Camera-type eye (tissue), 1 donor: ENCODE measurements around the gene RNF212B. TPM values are rescaled to one million over a fixed set of nuclear protein-coding genes. Genes with fewer than 3 reads are reported as not detected.

Experiments used
- total RNA-seq: library from RNA; depleted of rRNA; stranded (reverse); fragments of >200 nt; gene quantifications from one replicate; pipeline ENCODE4 v1.2.3, GENCODE V29; 2014

The RNF212B gene, protein sequence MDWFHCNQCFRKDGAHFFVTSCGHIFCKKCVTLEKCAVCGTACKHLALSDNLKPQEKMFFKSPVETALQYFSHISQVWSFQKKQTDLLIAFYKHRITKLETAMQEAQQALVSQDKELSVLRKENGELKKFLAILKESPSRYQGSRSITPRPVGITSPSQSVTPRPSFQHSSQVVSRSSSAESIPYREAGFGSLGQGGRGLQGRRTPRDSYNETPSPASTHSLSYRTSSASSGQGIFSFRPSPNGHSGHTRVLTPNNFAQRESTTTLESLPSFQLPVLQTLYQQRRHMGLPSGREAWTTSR
- not detected for total RNA-seq

DNA sequence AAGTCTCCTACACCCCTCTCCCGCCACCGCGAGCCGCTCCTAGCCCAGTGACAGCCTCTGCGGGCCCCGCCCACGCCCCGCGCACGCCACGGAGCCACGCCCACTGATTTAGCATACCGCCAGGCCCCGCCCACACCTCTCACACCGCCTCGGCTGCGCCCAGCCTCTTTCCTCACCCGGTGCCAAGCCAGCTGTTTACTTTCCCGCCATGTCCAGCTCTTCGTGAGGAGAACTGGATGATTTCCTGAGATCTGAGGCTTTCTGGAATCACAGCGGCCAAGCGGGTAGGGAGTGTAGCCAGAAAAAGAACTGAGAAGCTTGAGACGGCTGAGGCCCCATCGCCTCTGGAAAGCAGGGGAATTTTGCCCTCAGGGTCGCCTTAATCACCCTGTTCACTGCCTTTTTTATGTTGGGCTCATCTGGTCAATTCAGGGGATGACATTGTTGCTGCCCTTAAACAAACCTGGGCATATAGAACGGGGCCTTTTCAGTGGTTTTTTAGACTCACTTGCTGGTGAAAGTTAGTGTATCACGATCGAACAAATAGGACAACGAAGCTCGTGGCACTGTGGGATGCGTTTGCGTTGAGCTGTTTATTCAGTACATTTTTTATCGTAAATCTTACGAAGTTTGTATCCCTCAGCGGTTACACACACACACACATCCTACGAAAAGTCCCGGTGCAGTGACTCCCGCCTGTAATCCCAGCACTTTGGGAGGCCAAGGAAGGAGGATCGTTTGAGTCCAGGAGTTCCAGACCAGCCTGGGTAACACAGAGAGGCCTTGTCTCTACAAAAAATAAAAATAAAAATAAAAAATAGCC lies at the start of gene RNF212B:
RNF212B (plus strand) TSS at position 165 of the 823 bp plus-strand sequence. CDS start 2,410 bp downstream, outside the sequence.

DNA sequence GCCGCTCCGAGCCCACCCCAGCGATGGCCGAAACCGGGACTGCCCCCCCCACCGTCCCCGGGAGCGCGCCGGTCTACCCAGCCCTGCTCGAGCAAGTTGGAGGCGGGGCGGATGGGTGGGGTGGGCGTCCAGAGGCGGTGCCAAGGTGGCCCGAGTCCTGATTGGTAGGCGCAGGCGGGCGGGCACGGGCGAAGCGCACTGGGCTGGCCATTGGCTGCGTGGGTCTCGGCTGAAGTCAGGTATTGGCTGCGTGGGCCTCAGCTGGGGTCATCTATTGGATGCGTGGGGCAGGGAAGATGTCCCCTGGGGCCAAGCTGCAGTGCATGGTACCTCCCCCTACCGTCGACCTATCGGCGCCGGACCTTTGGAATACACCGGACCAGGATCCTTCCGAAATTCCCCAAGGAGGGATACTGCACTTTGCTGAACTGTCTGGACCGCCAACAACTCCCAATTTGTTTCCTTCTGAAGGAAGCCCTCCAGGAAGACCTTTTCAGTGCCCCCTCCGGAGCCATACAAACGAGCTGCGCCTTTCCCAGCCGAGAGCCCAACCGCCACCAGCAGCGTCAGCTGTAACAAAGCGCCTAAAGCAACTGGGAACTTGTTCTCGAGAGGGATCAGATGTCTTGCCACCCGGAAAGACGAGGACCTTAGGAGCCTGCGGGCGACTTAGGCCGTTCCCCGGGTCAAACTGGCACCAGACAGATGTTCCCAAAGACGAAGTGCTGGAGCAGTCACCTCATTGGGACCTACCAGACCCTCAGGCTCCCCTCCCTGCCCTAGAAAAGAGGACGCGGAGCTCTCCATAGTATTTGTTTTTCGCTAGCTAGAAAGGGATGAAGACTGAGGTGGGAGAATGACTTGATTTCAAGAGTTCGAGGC lies 48.5 kb downstream of the RNF212B start, which contains the start of gene HOMEZ:
HOMEZ (minus strand) TSS at position 113 of the 882 bp plus-strand sequence. CDS start 180 bp downstream, outside the sequence.

DNA sequence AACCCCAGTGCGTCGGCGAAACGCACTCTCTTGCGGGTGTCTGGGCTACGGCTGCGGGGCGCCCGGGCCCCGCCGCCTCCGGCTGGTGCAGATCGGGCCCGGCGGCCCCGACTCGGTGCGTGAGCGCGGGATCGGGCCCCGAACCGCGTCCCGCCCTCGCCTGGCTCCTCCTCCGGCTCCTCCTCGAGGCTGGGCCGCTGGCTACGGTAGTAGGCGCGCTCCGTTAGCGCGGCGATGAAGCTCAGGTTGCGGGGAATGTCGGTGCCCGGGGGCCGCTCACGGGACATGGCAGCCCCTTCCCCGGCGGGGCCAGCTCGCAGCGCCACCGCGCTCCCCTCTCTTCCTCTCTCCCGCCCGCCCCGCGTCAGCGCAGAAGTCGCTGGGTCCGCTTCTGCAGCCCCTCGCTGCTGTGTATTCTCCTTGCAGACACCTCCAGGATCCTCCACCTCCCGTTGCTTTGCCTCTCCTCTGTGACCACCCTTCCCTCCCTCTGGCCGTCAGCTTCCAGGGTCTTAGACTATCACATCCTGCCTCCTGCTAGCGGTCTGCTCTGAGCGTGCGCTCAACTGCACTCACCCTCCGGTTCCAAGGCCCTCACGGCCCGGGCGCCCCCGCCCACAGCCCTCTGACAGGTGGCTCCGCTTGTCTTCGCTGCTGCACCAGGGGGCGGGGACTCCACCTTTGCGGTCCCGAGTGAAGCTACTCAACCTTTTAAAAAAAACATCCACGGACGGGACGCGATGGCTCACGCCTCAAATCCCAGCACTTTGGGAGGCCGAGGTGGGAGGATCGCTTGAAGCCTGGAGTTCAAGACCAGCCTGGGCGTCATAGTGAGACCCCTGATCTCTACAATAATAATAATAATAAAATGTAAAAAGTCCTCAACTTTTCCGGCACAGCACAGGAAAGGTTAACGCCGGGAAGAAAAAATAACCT lies 64.8 kb downstream of the RNF212B start, which contains the start of gene PPP1R3E:
PPP1R3E (minus strand) TSS at position 570 of the 936 bp plus-strand sequence; CDS start at position 287, 283 bp downstream.

DNA sequence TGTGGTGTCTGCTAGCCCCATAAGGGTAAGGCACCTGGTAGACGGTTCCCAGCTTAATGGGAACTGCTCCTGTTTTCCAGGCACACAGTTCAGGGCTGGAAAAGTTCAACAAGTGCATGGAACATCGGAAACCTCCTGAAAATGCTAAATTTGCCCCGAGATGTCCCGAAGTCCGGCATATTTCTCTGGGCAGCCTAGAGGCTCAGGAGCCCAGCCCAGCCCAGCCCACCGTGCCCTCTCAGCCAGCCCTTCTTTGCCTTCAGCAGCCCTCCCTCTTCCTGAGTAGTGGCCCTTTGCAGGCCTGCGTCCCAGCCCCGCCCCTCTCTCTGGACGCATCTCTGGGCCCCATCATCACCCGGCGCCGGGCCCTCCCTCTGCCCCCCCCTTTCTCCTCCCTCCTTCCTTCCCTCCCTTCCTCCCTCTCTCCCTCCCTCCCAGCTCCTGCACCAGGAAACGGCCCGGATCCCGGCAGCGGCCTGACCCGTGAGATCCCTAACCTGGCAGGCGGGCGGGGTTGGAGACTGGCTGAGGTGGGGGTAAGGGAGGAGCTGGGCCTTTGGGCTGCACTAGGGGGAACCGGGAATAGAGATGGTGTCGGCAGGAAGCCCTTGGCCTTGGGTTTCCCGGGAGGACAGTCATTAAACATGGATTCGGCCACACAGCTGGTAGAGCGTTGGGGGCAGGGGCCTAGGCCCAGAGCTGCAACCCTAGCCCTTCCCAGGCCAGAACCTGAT lies 68.8 kb downstream of the RNF212B start, which contains the start of gene BCL2L2:
BCL2L2 (plus strand) TSS at position 422 of the 734 bp plus-strand sequence. CDS start 935 bp downstream, outside the sequence.

DNA sequence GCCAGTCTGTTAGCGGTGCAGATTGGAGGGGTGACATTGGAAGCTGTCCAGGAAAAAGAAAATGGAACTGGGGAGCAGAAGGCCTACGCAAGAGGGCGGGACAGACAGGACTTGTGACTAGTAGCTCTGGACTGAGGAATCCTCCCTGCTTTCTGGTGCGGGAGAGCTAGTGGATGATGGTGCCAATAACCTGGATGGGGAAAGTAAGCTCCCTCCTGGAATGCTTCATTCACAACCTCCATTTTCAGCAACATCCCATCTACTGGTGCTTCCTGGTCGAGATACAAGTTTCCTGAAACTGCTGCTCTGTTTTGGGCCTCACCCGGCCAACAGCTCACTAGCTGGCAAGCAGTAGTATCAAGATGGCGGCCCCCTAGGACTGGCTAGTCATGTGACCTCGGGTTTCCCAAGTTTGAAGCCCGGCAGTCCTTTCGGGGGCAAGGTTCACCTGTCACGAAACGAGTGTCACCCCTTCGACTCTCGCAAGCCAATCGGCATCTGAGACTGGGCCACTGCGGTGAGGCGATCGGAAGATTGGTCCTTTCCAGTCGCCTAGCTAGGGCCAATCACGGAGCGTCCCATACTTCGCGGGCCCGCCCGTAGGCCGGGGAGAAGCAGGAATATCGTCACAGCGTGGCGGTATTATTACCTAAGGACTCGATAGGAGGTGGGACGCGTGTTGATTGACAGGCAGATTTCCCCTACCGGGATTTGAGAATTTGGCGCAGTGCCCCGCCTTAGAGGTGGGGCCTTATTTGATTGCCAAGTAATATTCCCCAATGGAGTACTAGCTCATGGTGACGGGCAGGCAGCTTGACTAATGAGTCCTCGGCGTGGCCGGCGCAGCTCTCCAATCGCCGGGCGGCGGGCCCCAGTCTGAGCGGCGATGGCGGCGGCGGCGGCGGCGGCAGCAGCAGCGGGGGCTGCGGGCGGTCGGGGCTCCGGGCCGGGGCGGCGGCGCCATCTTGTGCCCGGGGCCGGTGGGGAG lies 83.1 kb downstream of the RNF212B start, which contains the start of gene PABPN1:
PABPN1 (plus strand) TSS at position 874 of the 988 bp plus-strand sequence; CDS start at position 887, 13 bp downstream.

Other genes starting within 250 kb of the RNF212B start
- gene C14orf93, start 227.8 kb upstream of the RNF212B start, total RNA-seq, result 14.9 TPM
- 137 TPM for gene PSMB5, start 203.0 kb upstream of the RNF212B start, total RNA-seq
- gene PSMB11, start 195.7 kb upstream of the RNF212B start, total RNA-seq, result not detected
- gene CDH24, start 180.4 kb upstream of the RNF212B start, total RNA-seq, result 17.0 TPM
- 155 TPM for gene ACIN1, start 142.8 kb upstream of the RNF212B start, total RNA-seq
- 15.8 TPM for gene C14orf119, start 142.4 kb upstream of the RNF212B start, total RNA-seq
- gene CIROP, start 132.9 kb upstream of the RNF212B start, total RNA-seq, result not detected
- not detected for gene CEBPE, start 118.7 kb upstream of the RNF212B start, total RNA-seq
- 36.9 TPM for gene SLC7A8, start 54.3 kb upstream of the RNF212B start, total RNA-seq
- gene HOMEZ, start 48.2 kb downstream of the RNF212B start, total RNA-seq, result 7.9 TPM
- gene PPP1R3E, start 64.9 kb downstream of the RNF212B start, total RNA-seq, result 14.0 TPM
- 29.7 TPM for gene BCL2L2, start 68.9 kb downstream of the RNF212B start, total RNA-seq
- gene PABPN1, start 83.5 kb downstream of the RNF212B start, total RNA-seq, result 94.1 TPM
- 65.6 TPM for gene SLC22A17, start 115.0 kb downstream of the RNF212B start, total RNA-seq
- gene EFS, start 127.2 kb downstream of the RNF212B start, total RNA-seq, result 33.1 TPM
- not detected for gene IL25, start 134.9 kb downstream of the RNF212B start, total RNA-seq
- gene CMTM5, start 139.1 kb downstream of the RNF212B start, total RNA-seq, result 5.9 TPM
- gene MYH6, start 170.3 kb downstream of the RNF212B start, total RNA-seq, result 0.49 TPM
- 69.1 TPM for gene MYH7, start 197.7 kb downstream of the RNF212B start, total RNA-seq
- gene NGDN, start 231.8 kb downstream of the RNF212B start, total RNA-seq, result 48.5 TPM